Ovary (tissue), 3 donors: ENCODE data around the gene BUB3.

Source experiments
- POLR2A ChIP-seq: fragments of 450-650 bp; IDR thresholded peaks from one replicate; pipeline ENCODE4 v1.6.1; 2017; ENCODE audit warnings: antibody characterized with exemption, mild to moderate bottlenecking, moderate library complexity
- TF ChIP-seq, protein P1 (sequence below), 3 donors: fragments of 450-650 bp in 2 of 3; fragments of 200-600 bp in 1 of 3; IDR thresholded peaks; one replicate each; pipeline versions ENCODE4 v1.5.1 to v1.8.0; 2016 to 2022; ENCODE audit warnings: antibody characterized with exemption in 3 of 3, mild to moderate bottlenecking in 1 of 3
- donor health status: DM: no; HTN: no; CAD: no.

DNA sequence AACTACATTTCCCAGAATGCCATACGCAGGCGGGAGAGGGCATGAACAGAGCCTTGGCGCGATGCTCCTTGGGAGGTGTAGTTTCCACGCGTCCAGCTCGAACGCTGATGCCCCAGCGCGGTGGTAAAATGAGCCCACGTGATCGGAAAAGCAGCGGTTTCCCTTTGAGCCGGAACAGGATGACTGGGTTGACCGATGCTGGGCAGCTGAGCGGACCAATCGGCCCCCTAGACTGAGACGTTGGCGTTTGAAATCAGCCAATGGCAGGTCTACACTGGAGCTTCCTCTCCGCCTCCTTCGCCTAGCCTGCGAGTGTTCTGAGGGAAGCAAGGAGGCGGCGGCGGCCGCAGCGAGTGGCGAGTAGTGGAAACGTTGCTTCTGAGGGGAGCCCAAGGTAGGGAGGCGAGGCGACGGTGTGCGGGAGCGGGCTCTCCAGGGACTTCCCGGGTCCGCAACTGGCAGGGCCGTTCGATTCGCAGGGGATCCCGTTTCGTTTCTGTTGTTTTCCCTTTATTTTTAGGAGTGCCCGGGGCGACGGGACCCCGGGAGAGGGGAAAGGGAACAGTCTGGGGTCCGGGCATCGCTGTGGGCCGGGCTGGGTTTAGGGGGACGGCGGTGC lies at the start of gene BUB3:
- TF ChIP-seq, protein P1, sequence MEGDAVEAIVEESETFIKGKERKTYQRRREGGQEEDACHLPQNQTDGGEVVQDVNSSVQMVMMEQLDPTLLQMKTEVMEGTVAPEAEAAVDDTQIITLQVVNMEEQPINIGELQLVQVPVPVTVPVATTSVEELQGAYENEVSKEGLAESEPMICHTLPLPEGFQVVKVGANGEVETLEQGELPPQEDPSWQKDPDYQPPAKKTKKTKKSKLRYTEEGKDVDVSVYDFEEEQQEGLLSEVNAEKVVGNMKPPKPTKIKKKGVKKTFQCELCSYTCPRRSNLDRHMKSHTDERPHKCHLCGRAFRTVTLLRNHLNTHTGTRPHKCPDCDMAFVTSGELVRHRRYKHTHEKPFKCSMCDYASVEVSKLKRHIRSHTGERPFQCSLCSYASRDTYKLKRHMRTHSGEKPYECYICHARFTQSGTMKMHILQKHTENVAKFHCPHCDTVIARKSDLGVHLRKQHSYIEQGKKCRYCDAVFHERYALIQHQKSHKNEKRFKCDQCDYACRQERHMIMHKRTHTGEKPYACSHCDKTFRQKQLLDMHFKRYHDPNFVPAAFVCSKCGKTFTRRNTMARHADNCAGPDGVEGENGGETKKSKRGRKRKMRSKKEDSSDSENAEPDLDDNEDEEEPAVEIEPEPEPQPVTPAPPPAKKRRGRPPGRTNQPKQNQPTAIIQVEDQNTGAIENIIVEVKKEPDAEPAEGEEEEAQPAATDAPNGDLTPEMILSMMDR (IDR thresholded peaks at IDR 0.05): peak in 1 of 3 donors; percentile 12
- peak; percentile 69 for TF ChIP-seq POLR2A
